Measurements from ENCODE around the gene SIRPB2. TPM values are rescaled to one million over a fixed set of nuclear protein-coding genes. Genes with fewer than 3 reads are reported as not detected.

SIRPB2 gene
- total and polyA plus RNA-seq, 4 donors, result 0.99 to 4.4 (median 2.2) TPM

- TF ChIP-seq TAF1 (conservative IDR thresholded peaks at IDR 0.05) (no peak), YY1 (IDR thresholded peaks at IDR 0.05) (no peak), HNF4G (IDR thresholded peaks at IDR 0.05) (no peak)
Observed at GRCh38 chr20:1526310-1526709, 35.1 kb upstream of the SIRPB2 start (continued).

- no peak overlapping the region for H3K4me3 ChIP-seq (ENCODE audit: low read depth in 1 of 3, low read length in 3 of 3)
- 54% methylated on average over 4 of the region's 4 CpGs for WGBS
- no peaks in the 10 kb centered on the region for H3K36me3 ChIP-seq (ENCODE audit: control insufficient read depth in 4 of 4, insufficient read depth in 3 of 4, low read depth in 1 of 4, low read length in 3 of 4)
- H3K4me1 ChIP-seq (ENCODE audit: control insufficient read depth in 4 of 4, insufficient read depth in 4 of 4, low read length in 3 of 4), result no peaks in the 10 kb centered on the region
- no peak overlapping the region for H3K27ac ChIP-seq (ENCODE audit: low read depth in 1 of 2, low read length in 2 of 2)
- DNase-seq (ENCODE audit: low spot score), result no peak
- TF ChIP-seq GABPA (IDR thresholded peaks at IDR 0.05 in 1 of 2, conservative IDR thresholded peaks at IDR 0.05 in 1 of 2) (no peak), HNF4G (IDR thresholded peaks at IDR 0.05) (no peak), FOXA2 (IDR thresholded peaks at IDR 0.05) (no peak)
- H3K27me3 ChIP-seq (ENCODE audit: control insufficient read depth in 4 of 4, insufficient read depth in 4 of 4, low read length in 3 of 4), result peaks cover 0 to 8% (median 0%) of the 10 kb centered on the region in 4 donors
- no peak overlapping the region for H3K9ac ChIP-seq (ENCODE audit: low read depth in 1 of 2, low read length in 2 of 2)
- no peaks in the 10 kb centered on the region for H3K9me3 ChIP-seq (ENCODE audit: control insufficient read depth in 4 of 4, low read length in 3 of 4)
Observed at GRCh38 chr20:1524004-1524403, 32.8 kb upstream of the SIRPB2 start.

- no peak overlapping the region for H3K27ac ChIP-seq (ENCODE audit: low read depth in 1 of 2, low read length in 2 of 2)
- no peak overlapping the region for H3K9ac ChIP-seq (ENCODE audit: low read depth in 1 of 2, low read length in 2 of 2)
- H3K4me3 ChIP-seq (ENCODE audit: low read depth in 1 of 3, low read length in 3 of 3), result no peak overlapping the region
- H3K36me3 ChIP-seq (ENCODE audit: control insufficient read depth in 4 of 4, insufficient read depth in 3 of 4, low read depth in 1 of 4, low read length in 3 of 4), result no peaks in the 10 kb centered on the region
- TF ChIP-seq SP1 (IDR thresholded peaks at IDR 0.05) (no peak), FOXA1 (IDR thresholded peaks at IDR 0.05) (no peak), NR2F2 (IDR thresholded peaks at IDR 0.05) (no peak), ATF3 (IDR thresholded peaks at IDR 0.05) (no peak), JUND (IDR thresholded peaks at IDR 0.05) (no peak), CTCF (IDR thresholded peaks at IDR 0.05; ENCODE audit: low read depth, low read length, missing input control) (no peak), RAD21 (IDR thresholded peaks at IDR 0.05) (no peak), HNF4A (conservative IDR thresholded peaks at IDR 0.05) (no peak), MAX (IDR thresholded peaks at IDR 0.05) (no peak), TAF1 (conservative IDR thresholded peaks at IDR 0.05) (no peak), REST (IDR thresholded peaks at IDR 0.05) (no peak)
- peaks cover 0 to 4% (median 2%) of the 10 kb centered on the region in 4 donors for H3K27me3 ChIP-seq (ENCODE audit: control insufficient read depth in 4 of 4, insufficient read depth in 4 of 4, low read length in 3 of 4)
- 78% methylated on average over 5 of the region's 5 CpGs for WGBS
- no peak for DNase-seq (ENCODE audit: low spot score)
- H3K4me1 ChIP-seq (ENCODE audit: control insufficient read depth in 4 of 4, insufficient read depth in 4 of 4, low read length in 3 of 4), result no peaks in the 10 kb centered on the region
- no peaks in the 10 kb centered on the region for H3K9me3 ChIP-seq (ENCODE audit: control insufficient read depth in 4 of 4, low read length in 3 of 4)
Observed at GRCh38 chr20:1517010-1517409, 25.8 kb upstream of the SIRPB2 start.
